ENCODE measurements around the gene LRP1.

DNA sequence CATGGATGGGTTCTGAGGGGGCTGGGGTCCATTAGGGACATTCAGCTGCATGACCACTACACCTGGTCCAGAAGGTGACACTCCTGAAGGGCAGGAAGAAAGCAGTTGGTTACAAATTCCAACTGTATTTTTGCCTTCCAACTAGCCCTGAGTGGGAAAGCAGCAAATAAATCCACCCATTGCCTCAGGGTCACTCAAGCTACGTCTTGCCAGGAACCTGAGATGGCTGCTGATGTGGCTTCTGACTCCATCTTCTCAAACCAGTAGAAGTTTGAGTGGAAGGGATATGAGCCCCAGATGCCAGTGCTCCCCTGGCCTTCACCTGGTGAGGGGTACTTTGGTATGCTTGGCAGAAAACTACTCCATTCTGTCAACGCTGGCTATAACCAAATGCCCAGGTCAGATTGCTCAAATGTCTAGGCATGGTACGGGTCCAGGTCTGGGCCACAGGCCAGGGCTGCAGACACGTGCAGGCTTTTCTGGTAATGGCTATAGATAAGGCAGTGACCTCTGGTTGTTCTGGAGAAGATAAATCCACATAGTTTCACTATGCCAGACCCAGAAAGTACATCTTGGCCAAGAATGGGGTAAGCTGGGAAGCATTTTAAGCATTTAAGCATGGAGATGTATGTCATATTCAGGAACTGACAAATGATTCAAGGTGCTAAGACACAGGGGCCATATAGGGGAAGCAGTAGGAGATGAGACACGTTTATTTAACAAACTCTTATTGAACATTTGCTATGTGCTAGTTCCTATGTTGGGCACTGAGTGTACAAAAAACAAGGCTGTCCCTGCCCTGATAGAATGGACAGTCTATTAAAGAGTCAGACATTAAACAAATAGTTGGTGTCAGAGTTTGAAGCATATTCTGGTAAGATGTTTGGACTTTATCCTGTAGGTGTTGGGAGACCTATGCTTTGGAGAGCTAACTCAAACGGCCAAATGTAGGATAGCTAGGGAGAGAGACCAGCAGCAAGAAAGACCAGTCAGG, 131.0 kb downstream of the LRP1 start:
- TF ChIP-seq, protein P1, sequence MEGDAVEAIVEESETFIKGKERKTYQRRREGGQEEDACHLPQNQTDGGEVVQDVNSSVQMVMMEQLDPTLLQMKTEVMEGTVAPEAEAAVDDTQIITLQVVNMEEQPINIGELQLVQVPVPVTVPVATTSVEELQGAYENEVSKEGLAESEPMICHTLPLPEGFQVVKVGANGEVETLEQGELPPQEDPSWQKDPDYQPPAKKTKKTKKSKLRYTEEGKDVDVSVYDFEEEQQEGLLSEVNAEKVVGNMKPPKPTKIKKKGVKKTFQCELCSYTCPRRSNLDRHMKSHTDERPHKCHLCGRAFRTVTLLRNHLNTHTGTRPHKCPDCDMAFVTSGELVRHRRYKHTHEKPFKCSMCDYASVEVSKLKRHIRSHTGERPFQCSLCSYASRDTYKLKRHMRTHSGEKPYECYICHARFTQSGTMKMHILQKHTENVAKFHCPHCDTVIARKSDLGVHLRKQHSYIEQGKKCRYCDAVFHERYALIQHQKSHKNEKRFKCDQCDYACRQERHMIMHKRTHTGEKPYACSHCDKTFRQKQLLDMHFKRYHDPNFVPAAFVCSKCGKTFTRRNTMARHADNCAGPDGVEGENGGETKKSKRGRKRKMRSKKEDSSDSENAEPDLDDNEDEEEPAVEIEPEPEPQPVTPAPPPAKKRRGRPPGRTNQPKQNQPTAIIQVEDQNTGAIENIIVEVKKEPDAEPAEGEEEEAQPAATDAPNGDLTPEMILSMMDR (conservative IDR thresholded peaks at IDR 0.05; ENCODE audit: low read depth in 2 of 2), result no peak
- no peak for TF ChIP-seq EZH2 (IDR thresholded peaks at IDR 0.05; ENCODE audit: low read depth, unreplicated experiment)
- no peak for TF ChIP-seq POLR2AphosphoS5 (IDR thresholded peaks at IDR 0.05; ENCODE audit: low read depth)
- TF ChIP-seq JUNB (IDR thresholded peaks at IDR 0.05; ENCODE audit: unreplicated experiment), result no peak
- TF ChIP-seq ZNF331 (CRISPR knock-in tag; IDR thresholded peaks at IDR 0.05; ENCODE audit: low read depth), result no peak
- no peak for TF ChIP-seq EZH2phosphoT487 (IDR thresholded peaks at IDR 0.05; ENCODE audit: unreplicated experiment)
- TF ChIP-seq CREB1 (CRISPR knock-in tag; IDR thresholded peaks at IDR 0.05; ENCODE audit: low read depth), result no peak
